Hepatocyte (in vitro differentiated cells): Measurements from ENCODE around the gene SSX7. TPM values are rescaled to one million over a fixed set of nuclear protein-coding genes. Genes with fewer than 3 reads are reported as not detected.
"Not testable (repeated sequence)": the region's sequence is repeated elsewhere in the genome, so short reads cannot be mapped to it uniquely, and the experiment has no call there.

Experiments used
- DNase-seq: peaks from one replicate; pipeline ENCODE4 v3.0.0-alpha.2; 2016; ENCODE audit warnings: low spot score
- H2AFZ ChIP-seq: fragments of 200-600 bp; sonication (generic); 2 replicates; pipeline ENCODE4 v1.6.0; 2016; ENCODE audit warnings: antibody characterized with exemption, mild to moderate bottlenecking
- H3K27ac ChIP-seq: fragments of 200-600 bp; sonication (generic); 2 replicates; pipeline ENCODE4 v1.5.1; 2016; ENCODE audit warnings: mild to moderate bottlenecking
- H3K27me3 ChIP-seq: fragments of 200-600 bp; sonication (generic); 2 replicates; pipeline ENCODE4 v1.6.1; 2016
- H3K36me3 ChIP-seq: fragments of 200-600 bp; sonication (generic); replicated peaks from 2 replicates; pipeline ENCODE4 v1.5.1; 2016; ENCODE audit warnings: low read depth; ENCODE audit not compliant: insufficient read depth
- H3K4me1 ChIP-seq: fragments of 200-600 bp; sonication (generic); 2 replicates; pipeline ENCODE4 v1.5.1; 2016; ENCODE audit warnings: mild to moderate bottlenecking, moderate library complexity; ENCODE audit not compliant: insufficient read depth
- H3K4me2 ChIP-seq: fragments of 200-600 bp; sonication (generic); 2 replicates; pipeline ENCODE4 v1.6.0; 2016
- H3K4me3 ChIP-seq: fragments of 200-600 bp; sonication (generic); 2 replicates; pipeline ENCODE4 v1.5.1; 2016; ENCODE audit warnings: mild to moderate bottlenecking
- H3K79me2 ChIP-seq: fragments of 200-600 bp; sonication (generic); 2 replicates; pipeline ENCODE4 v1.6.0; 2017; ENCODE audit warnings: mild to moderate bottlenecking
- H3K9me2 ChIP-seq: fragments of 200-600 bp; sonication (generic); replicated peaks from 2 replicates; pipeline ENCODE4 v1.6.0; 2017; ENCODE audit warnings: mild to moderate bottlenecking; ENCODE audit not compliant: insufficient read depth
- H3K9me3 ChIP-seq: fragments of 200-600 bp; sonication (generic); 2 replicates; pipeline ENCODE4 v1.5.1; 2016; ENCODE audit warnings: low read depth, mild to moderate bottlenecking
- H4K20me1 ChIP-seq: fragments of 200-600 bp; sonication (generic); 2 replicates; pipeline ENCODE4 v1.6.0; 2016; ENCODE audit warnings: mild to moderate bottlenecking; ENCODE audit not compliant: insufficient read depth, poor library complexity, severe bottlenecking
- CTCF ChIP-seq: fragments of 200-600 bp; sonication (generic); IDR thresholded peaks from 2 replicates; pipeline ENCODE4 v1.5.1; 2016; ENCODE audit warnings: antibody characterized with exemption, mild to moderate bottlenecking; ENCODE audit not compliant: poor library complexity
- EZH2 ChIP-seq: fragments of 200-600 bp; sonication (generic); IDR thresholded peaks from 2 replicates; pipeline ENCODE4 v1.6.1; 2016; ENCODE audit warnings: antibody characterized with exemption, mild to moderate bottlenecking, borderline replicate concordance
- EZH2phosphoT487 ChIP-seq: fragments of 200-600 bp; sonication (generic); IDR thresholded peaks from one replicate; pipeline ENCODE4 v1.6.1; 2018; ENCODE audit warnings: antibody characterized with exemption, mild to moderate bottlenecking, low read depth, moderate library complexity; ENCODE audit not compliant: unreplicated experiment, severe bottlenecking
- WGBS: methylation state at CpG from one replicate; pipeline ENCODE4 v1.1.6; 2016; ENCODE audit warnings: low lambda C conversion rate; ENCODE audit errors: missing lambda C conversion rate; 5-methylcytosine and 5-hydroxymethylcytosine counted together
- polyA plus RNA-seq: library from polyadenylated mRNA; unstranded; fragments of >200 nt; fragmentation: Nextera tagmentation; extraction: Ambion mirVana; gene quantifications from 2 replicates; pipeline ENCODE4 v1.2.1, GENCODE V29; 2016
- small RNA-seq: library from RNA; depleted of rRNA; stranded (forward); fragments of <200 nt; gene quantifications from one replicate; pipeline ENCODE3, GENCODE V24; 2014
- total RNA-seq: library from RNA; depleted of rRNA; stranded (reverse); fragments of >200 nt; gene quantifications from 2 replicates; pipeline ENCODE4 v1.2.3, GENCODE V29; 2014

SSX7 gene
- total and polyA plus RNA-seq, 2 experiments from 2014 or later = not detected

GRCh38 chrX:52608961-52609360 is 45.7 kb downstream of the SSX7 start:
- Histone ChIP-seq H3K4me3 (no peak overlapping the region), H4K20me1 (no peaks in the 10 kb centered on the region), H3K79me2 (no peaks in the 10 kb centered on the region), H3K27ac (no peak overlapping the region), H3K9me2 (no peaks in the 10 kb centered on the region), H3K9me3 (no peaks in the 10 kb centered on the region), H3K4me1 (no peaks in the 10 kb centered on the region), H3K36me3 (no peaks in the 10 kb centered on the region), H3K4me2 (no peak overlapping the region), H3K27me3 (no peaks in the 10 kb centered on the region), H2AFZ (no peak overlapping the region)
- WGBS = 38% methylated on average over 1 of the region's 1 CpG
- TF ChIP-seq EZH2phosphoT487 = no peak
- TF ChIP-seq EZH2 = no peak
- no peak for TF ChIP-seq CTCF
- no peak for DNase-seq

GRCh38 chrX:52603151-52603550 is 51.5 kb downstream of the SSX7 start:
- not testable (repeated sequence) for H2AFZ ChIP-seq, H3K36me3 ChIP-seq, H3K9me3 ChIP-seq, H3K4me2 ChIP-seq, H3K27me3 ChIP-seq, H4K20me1 ChIP-seq, H3K27ac ChIP-seq, H3K79me2 ChIP-seq, H3K4me1 ChIP-seq, H3K9me2 ChIP-seq, H3K4me3 ChIP-seq, DNase-seq
- 63% methylated on average over 8 of the region's 8 CpGs for WGBS

GRCh38 chrX:52598886-52599285 is 55.8 kb downstream of the SSX7 start:
- TF ChIP-seq EZH2 (no peak), EZH2phosphoT487 (no peak), CTCF (no peak)
- no peaks in the 10 kb centered on the region for H3K27me3 ChIP-seq
- no peak overlapping the region for H3K4me3 ChIP-seq
- no peak overlapping the region for H3K4me2 ChIP-seq
- H3K4me1 ChIP-seq = no peaks in the 10 kb centered on the region
- H3K9me3 ChIP-seq = no peaks in the 10 kb centered on the region
- no peaks in the 10 kb centered on the region for H4K20me1 ChIP-seq
- no peaks in the 10 kb centered on the region for H3K79me2 ChIP-seq
- no peaks in the 10 kb centered on the region for H3K36me3 ChIP-seq
- no peak overlapping the region for H2AFZ ChIP-seq
- no peak overlapping the region for H3K27ac ChIP-seq
- DNase-seq = no peak
- WGBS = 76% methylated on average over 4 of the region's 7 CpGs
- no peaks in the 10 kb centered on the region for H3K9me2 ChIP-seq

- H2AFZ ChIP-seq = no peak overlapping the region
- TF ChIP-seq EZH2 (no peak), EZH2phosphoT487 (no peak), CTCF (no peak)
- H3K4me1 ChIP-seq = no peaks in the 10 kb centered on the region
- no peaks in the 10 kb centered on the region for H4K20me1 ChIP-seq
- no peaks in the 10 kb centered on the region for H3K36me3 ChIP-seq
- no peak overlapping the region for H3K4me3 ChIP-seq
- no peak for DNase-seq
- H3K9me3 ChIP-seq = no peaks in the 10 kb centered on the region
- whole genome bisulfite sequencing = 84% methylated on average over 6 of the region's 6 CpGs
- no peaks in the 10 kb centered on the region for H3K27me3 ChIP-seq
- no peaks in the 10 kb centered on the region for H3K79me2 ChIP-seq
- no peak overlapping the region for H3K27ac ChIP-seq
- no peaks in the 10 kb centered on the region for H3K9me2 ChIP-seq
- no peak overlapping the region for H3K4me2 ChIP-seq
Observed at GRCh38 chrX:52594658-52595057, 60.0 kb downstream of the SSX7 start.

Small RNA genes within 50 kb of the gene (small RNA-seq; reads per million reads assigned to genes)
- gene AL450023.3 (not detected), gene RNA5SP504 (not detected)

Other genes with a start within 250 kb of the SSX7 start
- not detected in 2 replicates for gene XAGE1A, start 159.1 kb downstream of the SSX7 start, total RNA-seq
- not detected in 2 replicates for gene XAGE1A, start 159.1 kb downstream of the SSX7 start, polyA plus RNA-seq
- gene XAGE1B, start 137.8 kb downstream of the SSX7 start, total RNA-seq = not detected in 2 replicates
- gene XAGE1B, start 137.8 kb downstream of the SSX7 start, polyA plus RNA-seq = not detected in 2 replicates
- not detected in 2 replicates for gene SSX2, start 52.3 kb upstream of the SSX7 start, total RNA-seq
- not detected in 2 replicates for gene SSX2, start 52.3 kb upstream of the SSX7 start, polyA plus RNA-seq
- not detected in 2 replicates for gene SSX2B, start 96.4 kb upstream of the SSX7 start, total RNA-seq
- not detected in 2 replicates for gene SSX2B, start 96.4 kb upstream of the SSX7 start, polyA plus RNA-seq
- not detected in 2 replicates for gene SPANXN5, start 142.5 kb upstream of the SSX7 start, total RNA-seq
- gene SPANXN5, start 142.5 kb upstream of the SSX7 start, polyA plus RNA-seq = not detected in 2 replicates
- not detected in 2 replicates for gene XAGE5, start 156.4 kb upstream of the SSX7 start, total RNA-seq
- gene XAGE5, start 156.4 kb upstream of the SSX7 start, polyA plus RNA-seq = not detected in 2 replicates
- gene XAGE3, start 213.2 kb upstream of the SSX7 start, total RNA-seq = not detected in 2 replicates
- gene XAGE3, start 213.2 kb upstream of the SSX7 start, polyA plus RNA-seq = 0.34 TPM in 1 of 2 replicates, not detected in the other
- gene FAM156B, start 242.4 kb upstream of the SSX7 start, total RNA-seq = 15.3 and 20.1 TPM in 2 replicates
- gene FAM156B, start 242.4 kb upstream of the SSX7 start, polyA plus RNA-seq = 25.6 and 28.2 TPM in 2 replicates